ENCODE results near the gene WDR5.

WDR5 gene

DNA sequence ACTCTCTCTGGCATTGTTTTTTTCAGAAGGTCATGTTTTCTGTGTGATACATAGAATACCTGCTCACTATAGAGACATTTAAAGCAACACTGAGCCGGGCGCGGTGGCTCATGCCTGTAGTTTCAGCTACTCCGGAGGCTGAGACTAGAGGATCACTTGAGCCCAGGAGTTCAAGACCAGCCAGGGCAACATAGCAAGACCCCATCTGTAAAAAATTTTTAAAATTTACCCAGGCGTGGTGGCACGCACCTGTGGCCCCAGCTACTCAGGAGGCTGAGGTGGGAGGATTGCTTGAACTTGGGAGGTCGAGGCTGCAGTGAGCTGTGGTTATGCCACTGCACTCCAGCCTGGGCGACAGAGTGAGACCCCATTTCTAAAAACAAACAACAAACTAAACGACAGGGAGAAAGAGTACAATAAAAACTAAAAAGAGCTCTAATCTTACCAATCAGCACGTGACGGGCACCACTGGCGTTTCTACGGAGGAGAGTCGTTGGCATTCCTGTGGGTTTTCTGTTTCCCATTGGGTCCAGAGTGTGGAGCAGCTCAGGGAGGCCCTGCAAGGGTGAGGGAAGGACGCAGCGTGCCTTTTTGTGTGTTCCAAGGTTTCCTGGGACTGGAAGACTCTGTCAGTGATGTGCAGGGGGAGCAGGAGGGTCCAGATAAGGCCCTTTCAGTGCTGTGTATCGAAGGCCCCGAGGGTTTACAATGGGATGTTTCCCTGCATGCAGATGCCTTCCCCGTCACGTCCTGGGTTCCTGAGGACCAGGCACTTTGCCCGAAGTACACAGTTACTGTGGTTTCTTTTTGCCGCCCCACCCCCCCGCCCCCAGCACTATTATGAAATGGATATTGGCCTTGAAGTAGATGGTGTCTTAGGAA lies 35.7 kb downstream of the WDR5 start:
- DNase-seq (ENCODE audit: extremely low spot score, insufficient read length, low read depth) (no peak), FAIRE-seq (no peak)

DNA sequence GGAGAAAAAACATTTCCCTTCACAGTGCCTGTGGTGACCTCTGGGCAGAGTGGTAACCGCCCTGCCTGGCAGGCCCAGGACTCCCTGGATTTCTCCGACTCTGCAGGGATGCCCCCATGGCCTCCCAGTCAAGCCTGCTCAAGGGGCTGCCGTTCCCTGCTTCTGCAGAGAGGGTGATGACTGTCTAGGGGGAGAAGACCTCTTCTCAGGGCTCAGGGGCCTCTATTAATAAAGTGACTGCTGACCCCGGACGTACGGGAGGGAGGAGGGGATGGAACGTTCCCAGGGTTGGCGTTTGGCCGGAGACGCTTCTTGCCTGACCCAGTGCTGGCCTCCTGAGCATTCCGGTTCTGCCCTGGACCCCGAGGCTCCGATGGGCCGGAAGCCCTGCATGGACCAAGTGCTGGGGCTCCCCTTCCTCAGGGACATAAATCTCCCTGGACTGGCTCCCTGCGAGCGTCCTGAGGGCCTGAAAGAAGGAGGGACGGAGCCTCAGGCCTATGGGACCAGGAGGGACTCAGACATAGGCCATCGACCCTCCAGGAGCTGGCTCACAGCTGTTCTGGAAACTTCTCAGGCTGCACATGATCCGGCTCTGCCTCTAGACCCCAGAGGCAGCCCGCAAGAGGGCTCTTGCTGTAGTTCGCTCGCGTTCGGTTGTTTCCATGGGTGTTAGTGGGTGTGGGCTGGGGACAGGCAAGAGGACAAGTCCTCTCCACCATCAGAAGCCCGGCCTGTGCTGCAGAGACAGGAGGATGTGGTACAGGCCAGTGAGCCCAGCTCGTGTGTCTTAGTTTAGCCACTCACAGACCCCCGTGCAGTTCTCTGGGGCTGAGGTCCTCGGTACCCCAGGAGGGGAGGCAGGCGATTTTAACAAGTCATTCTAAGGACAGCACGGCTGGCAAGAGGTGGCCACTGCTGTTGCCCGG lies 36.6 kb downstream of the WDR5 start:
- no peak for DNase-seq (ENCODE audit: extremely low spot score, insufficient read length, low read depth)
- FAIRE-seq = no peak

DNA sequence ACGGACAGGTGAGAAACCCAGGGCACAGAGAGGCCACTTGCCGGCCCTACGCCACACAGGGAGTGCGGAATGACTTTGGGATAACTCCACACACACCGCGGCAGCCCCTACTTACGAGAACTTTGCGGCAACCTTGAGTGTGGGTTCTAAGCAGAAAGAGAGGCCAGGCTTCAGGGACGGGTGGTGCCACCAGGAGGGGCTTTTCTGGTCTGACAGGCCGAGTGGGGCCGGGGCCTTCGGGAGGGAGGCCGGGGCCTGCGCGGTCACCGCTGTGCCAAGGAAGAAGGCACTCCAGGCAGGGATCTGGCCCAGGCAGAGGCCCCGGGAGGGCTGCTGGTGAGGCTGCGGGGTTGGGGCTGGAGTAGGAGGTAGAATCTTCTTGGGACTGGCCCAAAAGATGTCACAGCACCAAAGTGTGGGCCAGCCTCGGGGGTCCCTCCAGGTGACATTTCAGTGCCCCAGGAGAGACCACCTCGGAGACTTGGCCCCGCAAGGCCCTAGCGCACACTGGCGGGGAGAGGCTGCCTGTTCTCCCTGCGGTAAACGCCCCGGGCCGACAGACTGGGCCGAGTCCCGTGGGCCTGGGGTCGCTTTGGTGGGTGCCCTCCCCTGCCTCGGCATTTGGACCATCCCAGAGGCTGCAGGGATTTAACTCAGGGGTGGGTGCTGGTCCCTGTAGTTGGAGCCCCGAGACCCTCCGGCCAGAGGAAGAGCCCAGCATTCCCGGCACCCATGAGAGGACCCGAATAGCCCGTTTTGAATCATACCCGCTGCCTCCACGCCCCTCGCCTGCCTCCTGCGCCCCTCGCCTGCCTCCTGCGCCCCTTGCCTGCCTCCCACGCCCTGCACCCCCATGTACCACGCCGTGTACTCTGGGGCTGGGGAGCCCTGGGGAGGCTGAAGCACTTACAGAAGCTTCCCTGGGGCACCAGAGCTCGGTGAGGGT lies 37.5 kb downstream of the WDR5 start:
- DNase-seq (ENCODE audit: extremely low spot score, insufficient read length, low read depth) = no peak
- FAIRE-seq = no peak

DNA sequence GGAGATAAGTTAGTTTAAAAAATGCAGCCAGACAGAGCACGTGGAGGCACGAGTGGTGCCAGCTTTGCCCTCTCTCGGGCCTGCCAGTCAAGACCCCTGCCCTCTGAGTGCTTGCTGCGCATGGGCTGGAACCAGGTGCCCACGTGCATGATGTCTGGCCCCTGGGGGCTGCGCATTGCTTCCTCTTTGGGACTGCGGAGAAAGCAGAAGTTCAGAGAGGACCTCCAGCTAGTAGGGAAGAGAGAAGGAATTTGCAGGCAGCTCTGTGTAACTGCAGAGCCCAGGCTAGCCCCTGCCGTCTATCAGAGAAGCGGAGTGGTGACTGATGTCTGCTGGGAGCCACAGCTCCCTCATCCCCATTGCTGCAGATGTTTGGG lies 38.2 kb downstream of the WDR5 start:
- DNase-seq (ENCODE audit: extremely low spot score, insufficient read length, low read depth) (no peak), FAIRE-seq (no peak)

GRCh38 chr9:134174526-134175290 lies 38.8 kb downstream of the WDR5 start:
- DNase-seq (ENCODE audit: extremely low spot score, insufficient read length, low read depth) (no peak), FAIRE-seq (no peak)

DNA sequence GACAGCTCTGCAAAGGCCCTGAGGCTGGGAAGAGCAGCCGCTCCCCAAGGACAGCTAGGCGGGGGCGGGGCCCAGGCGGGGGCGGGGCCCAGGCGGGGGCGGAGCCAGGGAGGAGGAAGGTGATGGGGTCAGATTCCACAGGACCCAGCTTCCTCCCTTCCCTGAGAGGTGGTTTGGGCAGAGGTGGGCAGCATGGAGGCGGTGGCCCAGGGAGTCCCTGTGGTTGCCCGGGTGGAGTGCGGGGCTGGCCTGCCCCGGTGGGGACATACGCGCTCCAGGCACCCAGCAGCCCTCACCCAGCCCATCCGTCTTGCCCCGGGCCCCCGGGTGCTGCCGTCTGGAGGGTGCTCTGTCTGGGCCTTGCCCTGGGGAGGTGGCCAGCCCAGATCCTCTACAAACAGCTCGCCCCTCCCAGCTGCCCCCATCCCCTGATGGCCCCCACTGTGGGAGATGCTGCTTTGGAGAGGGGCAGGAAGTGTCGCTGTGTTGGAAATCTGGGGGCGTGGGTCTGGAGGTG lies 39.5 kb downstream of the WDR5 start:
- no peak for FAIRE-seq
- DNase-seq (ENCODE audit: extremely low spot score, insufficient read length, low read depth) = no peak

GRCh38 chr9:134175808-134176598 lies 40.1 kb downstream of the WDR5 start:
- DNase-seq (ENCODE audit: extremely low spot score, insufficient read length, low read depth) (no peak), FAIRE-seq (no peak)

- no peak for DNase-seq (ENCODE audit: extremely low spot score, insufficient read length, low read depth)
- no peak for FAIRE-seq
Measured at GRCh38 chr9:134176599-134176968, 40.7 kb downstream of the WDR5 start.

DNA sequence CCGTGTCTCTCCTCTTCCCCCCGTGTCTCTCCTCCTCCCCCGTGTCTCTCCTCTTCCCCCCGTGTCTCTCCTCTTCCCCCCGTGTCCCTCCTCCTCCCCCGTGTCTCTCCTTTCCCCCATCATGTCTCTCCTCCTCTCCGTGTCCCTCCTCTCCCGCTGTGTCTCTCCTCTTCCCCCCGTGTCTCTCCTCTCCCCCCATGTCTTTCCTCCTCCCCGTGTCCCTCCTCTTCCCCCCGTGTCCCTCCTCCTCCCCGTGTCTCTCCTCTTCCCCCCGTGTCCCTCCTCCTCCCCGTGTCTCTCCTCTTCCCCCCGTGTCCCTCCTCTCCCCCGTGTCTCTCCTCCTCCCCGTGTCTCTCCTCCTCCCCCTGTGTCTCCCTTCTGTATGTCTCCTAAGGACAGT lies 41.3 kb downstream of the WDR5 start:
- FAIRE-seq (no peak), DNase-seq (ENCODE audit: extremely low spot score, insufficient read length, low read depth) (no peak)

GRCh38 chr9:134177624-134178393 lies 41.9 kb downstream of the WDR5 start:
- FAIRE-seq (no peak), DNase-seq (ENCODE audit: extremely low spot score, insufficient read length, low read depth) (no peak)

- no peak for FAIRE-seq
- no peak for DNase-seq (ENCODE audit: extremely low spot score, insufficient read length, low read depth)
Measured at GRCh38 chr9:134178394-134178767, 42.5 kb downstream of the WDR5 start.

GRCh38 chr9:134178768-134179551 lies 43.1 kb downstream of the WDR5 start:
- FAIRE-seq = no peak
- DNase-seq (ENCODE audit: extremely low spot score, insufficient read length, low read depth) = no peak

GRCh38 chr9:134179595-134179917 lies 43.7 kb downstream of the WDR5 start:
- DNase-seq (ENCODE audit: extremely low spot score, insufficient read length, low read depth) (no peak), FAIRE-seq (no peak)

GRCh38 chr9:134179918-134180785 lies 44.3 kb downstream of the WDR5 start:
- FAIRE-seq = no peak
- DNase-seq (ENCODE audit: extremely low spot score, insufficient read length, low read depth) = no peak

- no peak for FAIRE-seq
- DNase-seq (ENCODE audit: extremely low spot score, insufficient read length, low read depth) = no peak
Measured at GRCh38 chr9:134180786-134181647, 45.1 kb downstream of the WDR5 start.
